ENCODE measurements around the gene ANKUB1.

Gene ANKUB1

GRCh38 chr3:149764302-149764701 lies 28.1 kb downstream of the ANKUB1 start:
- DNase-seq (ENCODE audit: low read depth in 3 of 3, low spot score in 1 of 3) = no peak

- DNase-seq (ENCODE audit: low read depth in 3 of 3, low spot score in 1 of 3) = no peak
Measured at GRCh38 chr3:149763565-149764195, 28.7 kb downstream of the ANKUB1 start.

GRCh38 chr3:149753717-149754116 lies 38.6 kb downstream of the ANKUB1 start:
- DNase-seq (ENCODE audit: low read depth in 3 of 3, low spot score in 1 of 3) = no peak

- DNase-seq (ENCODE audit: low read depth in 3 of 3, low spot score in 1 of 3) = no peak
Measured at GRCh38 chr3:149752788-149753136, 39.6 kb downstream of the ANKUB1 start.

- DNase-seq (ENCODE audit: low read depth in 3 of 3, low spot score in 1 of 3) = peak; percentile 37 to 61 (median 41)
Measured at GRCh38 chr3:149752051-149752787, 40.1 kb downstream of the ANKUB1 start, which contains the start of gene COMMD2. Gene COMMD2, minus strand, starts transcription at chr3:149752489. Its CDS starts 45 bp downstream, at chr3:149752444.

- no peak for DNase-seq (ENCODE audit: low read depth in 3 of 3, low spot score in 1 of 3)
Measured at GRCh38 chr3:149751551-149751950, 40.8 kb downstream of the ANKUB1 start.

- no peak for DNase-seq (ENCODE audit: low read depth in 3 of 3, low spot score in 1 of 3)
Measured at GRCh38 chr3:149744606-149745005, 47.7 kb downstream of the ANKUB1 start.

GRCh38 chr3:149744151-149744550 lies 48.2 kb downstream of the ANKUB1 start:
- no peak for DNase-seq (ENCODE audit: low read depth in 3 of 3, low spot score in 1 of 3)

- no peak for DNase-seq (ENCODE audit: low read depth in 3 of 3, low spot score in 1 of 3)
Measured at GRCh38 chr3:149739396-149739795, 53.0 kb downstream of the ANKUB1 start.

GRCh38 chr3:149738876-149739275 lies 53.5 kb downstream of the ANKUB1 start:
- no peak for DNase-seq (ENCODE audit: low read depth in 3 of 3, low spot score in 1 of 3)

- DNase-seq (ENCODE audit: low read depth in 3 of 3, low spot score in 1 of 3) = no peak
Measured at GRCh38 chr3:149736953-149737205, 55.5 kb downstream of the ANKUB1 start.

GRCh38 chr3:149736175-149736952 lies 56.0 kb downstream of the ANKUB1 start:
- DNase-seq (ENCODE audit: low read depth in 3 of 3, low spot score in 1 of 3) = no peak

- DNase-seq (ENCODE audit: low read depth in 3 of 3, low spot score in 1 of 3) = no peak
Measured at GRCh38 chr3:149732234-149732633, 60.1 kb downstream of the ANKUB1 start.

- DNase-seq (ENCODE audit: low read depth in 3 of 3, low spot score in 1 of 3) = no peak
Measured at GRCh38 chr3:149727656-149728055, 64.7 kb downstream of the ANKUB1 start.

GRCh38 chr3:149726716-149727407 lies 65.5 kb downstream of the ANKUB1 start:
- no peak for DNase-seq (ENCODE audit: low read depth in 3 of 3, low spot score in 1 of 3)

- DNase-seq (ENCODE audit: low read depth in 3 of 3, low spot score in 1 of 3) = no peak
Measured at GRCh38 chr3:149723781-149724180, 68.6 kb downstream of the ANKUB1 start.

GRCh38 chr3:149720918-149721317 lies 71.4 kb downstream of the ANKUB1 start:
- DNase-seq (ENCODE audit: low read depth in 3 of 3, low spot score in 1 of 3) = no peak

- no peak for DNase-seq (ENCODE audit: low read depth in 3 of 3, low spot score in 1 of 3)
Measured at GRCh38 chr3:149717391-149718056, 74.8 kb downstream of the ANKUB1 start.

GRCh38 chr3:149716984-149717383 lies 75.4 kb downstream of the ANKUB1 start:
- no peak for DNase-seq (ENCODE audit: low read depth in 3 of 3, low spot score in 1 of 3)

- no peak for DNase-seq (ENCODE audit: low read depth in 3 of 3, low spot score in 1 of 3)
Measured at GRCh38 chr3:149715247-149715646, 77.1 kb downstream of the ANKUB1 start.

Measured in stimulated activated CD4-positive, alpha-beta T cell treated with anti-CD3 and anti-CD28 coated beads, TNF-alpha, amount 100 ng/mL, for 1 hour (primary cell).